Chondrocyte (in vitro differentiated cells): ENCODE data around the gene RASA1. TPM values are rescaled to one million over a fixed set of nuclear protein-coding genes. Genes with fewer than 3 reads are reported as not detected.
A peak's percentile ranks its signal among the peaks of the same experiment; 100 is the strongest.

Source experiments
- DNase-seq: peaks from one replicate; pipeline ENCODE4 v3.0.0; 2021; ENCODE audit warnings: mixed read lengths, low spot score
- H3K27ac Mint-ChIP-seq: one replicate; pipeline ENCODE4 v1.8.0; 2021; ENCODE audit warnings: mild to moderate bottlenecking, moderate library complexity, mixed read lengths; ENCODE audit not compliant: unreplicated experiment
- H3K27me3 Mint-ChIP-seq: 2 replicates; pipeline ENCODE4 v1.8.0; 2021; ENCODE audit warnings: low read depth, mixed read lengths
- H3K36me3 Mint-ChIP-seq: 2 replicates; pipeline ENCODE4 v1.8.0; 2021; ENCODE audit warnings: low read depth, mixed read lengths
- H3K4me1 Mint-ChIP-seq: 2 replicates; pipeline ENCODE4 v1.8.0; 2021; ENCODE audit warnings: low read depth, mild to moderate bottlenecking, mixed read lengths
- H3K4me3 Mint-ChIP-seq: one replicate; pipeline ENCODE4 v1.8.0; 2021; ENCODE audit warnings: mild to moderate bottlenecking, moderate library complexity, mixed read lengths; ENCODE audit not compliant: unreplicated experiment
- H3K9me3 Mint-ChIP-seq: 2 replicates; pipeline ENCODE4 v1.8.0; 2021; ENCODE audit warnings: low read depth, mixed read lengths
- CTCF ChIP-seq: fragments of 200-600 bp; sonication (generic); IDR thresholded peaks from 2 replicates; pipeline ENCODE4 v1.5.0; 2021; ENCODE audit warnings: antibody characterized with exemption, mild to moderate bottlenecking, moderate library complexity
- total RNA-seq: library from RNA; stranded (reverse); gene quantifications from 3 replicates; pipeline ENCODE4 v1.2.1, GENCODE V29; 2021

The RASA1 gene
- total RNA-seq, 1 donor from 2014 or later: 38.3 TPM

- Mint-ChIP-seq H3K27ac (no peak overlapping the region), H3K36me3 (peaks cover 17% of the 10 kb centered on the region), H3K4me1 (peaks cover 20% of the 10 kb centered on the region), H3K4me3 (no peak overlapping the region), H3K9me3 (no peaks in the 10 kb centered on the region), H3K27me3 (no peaks in the 10 kb centered on the region)
- TF ChIP-seq CTCF: no peak
- DNase-seq: no peak
Measured at GRCh38 chr5:87382224-87382623, 114.5 kb downstream of the RASA1 start.

GRCh38 chr5:87383216-87383615 lies 115.5 kb downstream of the RASA1 start:
- H3K27ac Mint-ChIP-seq: peak overlapping the region; percentile 79
- H3K4me1 Mint-ChIP-seq: peaks cover 25% of the 10 kb centered on the region
- H3K9me3 Mint-ChIP-seq: no peaks in the 10 kb centered on the region
- no peak overlapping the region for H3K4me3 Mint-ChIP-seq
- H3K36me3 Mint-ChIP-seq: peaks cover 18% of the 10 kb centered on the region
- no peaks in the 10 kb centered on the region for H3K27me3 Mint-ChIP-seq
- TF ChIP-seq CTCF: no peak
- no peak for DNase-seq

GRCh38 chr5:87385802-87386201 lies 118.1 kb downstream of the RASA1 start:
- Mint-ChIP-seq H3K4me3 (no peak overlapping the region), H3K9me3 (no peaks in the 10 kb centered on the region), H3K27me3 (no peaks in the 10 kb centered on the region), H3K27ac (peak overlapping the region; percentile 41), H3K4me1 (peaks cover 41% of the 10 kb centered on the region), H3K36me3 (peaks cover 24% of the 10 kb centered on the region)
- DNase-seq: no peak
- TF ChIP-seq CTCF: no peak

GRCh38 chr5:87388129-87388528 lies 120.4 kb downstream of the RASA1 start:
- peaks cover 53% of the 10 kb centered on the region for H3K4me1 Mint-ChIP-seq
- peaks cover 31% of the 10 kb centered on the region for H3K36me3 Mint-ChIP-seq
- H3K4me3 Mint-ChIP-seq: no peak overlapping the region
- no peaks in the 10 kb centered on the region for H3K27me3 Mint-ChIP-seq
- TF ChIP-seq CTCF: no peak
- H3K9me3 Mint-ChIP-seq: no peaks in the 10 kb centered on the region
- H3K27ac Mint-ChIP-seq: peak overlapping the region; percentile 45
- DNase-seq: no peak

- Mint-ChIP-seq H3K9me3 (no peaks in the 10 kb centered on the region), H3K27ac (peak overlapping the region; percentile 52), H3K4me1 (peaks cover 58% of the 10 kb centered on the region), H3K27me3 (no peaks in the 10 kb centered on the region), H3K4me3 (no peak overlapping the region), H3K36me3 (peaks cover 28% of the 10 kb centered on the region)
- no peak for TF ChIP-seq CTCF
- DNase-seq: no peak
Measured at GRCh38 chr5:87389296-87390034, 121.8 kb downstream of the RASA1 start.
